HG03103 (cell line): ENCODE data around the gene NDUFAF8.

ENCODE experiments used
- ATAC-seq: cut with Tn5 transposase; IDR thresholded peaks from one replicate; pipeline ENCODE4 v1.9.1; 2021; ENCODE audit warnings: low read depth; ENCODE audit not compliant: unreplicated experiment

NDUFAF8 gene

GRCh38 chr17:81250286-81251093, 11.4 kb downstream of the NDUFAF8 start:
- no peak for ATAC-seq

- no peak for ATAC-seq
Observed at GRCh38 chr17:81251094-81251708, 12.1 kb downstream of the NDUFAF8 start.

- ATAC-seq, result no peak
Observed at GRCh38 chr17:81251709-81252301, 12.7 kb downstream of the NDUFAF8 start.

- no peak for ATAC-seq
Observed at GRCh38 chr17:81252326-81252986, 13.3 kb downstream of the NDUFAF8 start.

- no peak for ATAC-seq
Observed at GRCh38 chr17:81252987-81253329, 13.8 kb downstream of the NDUFAF8 start.

GRCh38 chr17:81253358-81254131, 14.4 kb downstream of the NDUFAF8 start:
- ATAC-seq, result no peak

GRCh38 chr17:81254955-81255717, 16.0 kb downstream of the NDUFAF8 start:
- ATAC-seq, result no peak

GRCh38 chr17:81256616-81257015, 17.5 kb downstream of the NDUFAF8 start:
- no peak for ATAC-seq

GRCh38 chr17:81257533-81257932, 18.4 kb downstream of the NDUFAF8 start:
- ATAC-seq, result no peak

- no peak for ATAC-seq
Observed at GRCh38 chr17:81258292-81258691, 19.2 kb downstream of the NDUFAF8 start.

GRCh38 chr17:81259058-81259605, 20.0 kb downstream of the NDUFAF8 start:
- ATAC-seq, result no peak

GRCh38 chr17:81260171-81260570, 21.1 kb downstream of the NDUFAF8 start:
- ATAC-seq, result no peak

GRCh38 chr17:81260641-81261040, 21.5 kb downstream of the NDUFAF8 start:
- no peak for ATAC-seq

GRCh38 chr17:81261096-81261495, 22.0 kb downstream of the NDUFAF8 start:
- ATAC-seq, result no peak

GRCh38 chr17:81261582-81262336, 22.6 kb downstream of the NDUFAF8 start:
- no peak for ATAC-seq

- no peak for ATAC-seq
Observed at GRCh38 chr17:81263371-81264181, 24.5 kb downstream of the NDUFAF8 start.

GRCh38 chr17:81264640-81265039, 25.5 kb downstream of the NDUFAF8 start:
- no peak for ATAC-seq

GRCh38 chr17:81265576-81265975, 26.5 kb downstream of the NDUFAF8 start:
- no peak for ATAC-seq
